ENCODE data around the gene TBC1D13. TPM values are rescaled to one million over a fixed set of nuclear protein-coding genes. Genes with fewer than 3 reads are reported as not detected.

Gene TBC1D13
- total and polyA plus RNA-seq, 2 of the 13 experiments (the other 11 are each of a cell fraction or from before 2014, with no cell fraction given) = 17.9 to 19.7 TPM

GRCh38 chr9:128771745-128772519 is 15.1 kb upstream of the TBC1D13 start, which contains the start of gene ZER1 (continued):
- no peak for TF ChIP-seq ZBTB43 (CRISPR knock-in tag; conservative IDR thresholded peaks at IDR 0.05)
- TF ChIP-seq JUNB (CRISPR knock-in tag; IDR thresholded peaks at IDR 0.05; ENCODE audit: borderline replicate concordance) = no peak
- TF ChIP-seq RAD51 (IDR thresholded peaks at IDR 0.05; ENCODE audit: borderline replicate concordance) = no peak
- TF ChIP-seq ZFP91 (CRISPR knock-in tag; IDR thresholded peaks at IDR 0.05; ENCODE audit: borderline replicate concordance) = peak; percentile 93
- TF ChIP-seq ARID2 (CRISPR knock-in tag; IDR thresholded peaks at IDR 0.05; ENCODE audit: borderline replicate concordance) = no peak; the same call in 1 of the 2 replicates
- TF ChIP-seq HMGA1 (CRISPR knock-in tag; conservative IDR thresholded peaks at IDR 0.05) = no peak
- peak; percentile 80; the same call in 1 of the 2 replicates for TF ChIP-seq ZFP36L1 (CRISPR knock-in tag; IDR thresholded peaks at IDR 0.05)
- 0 out of 2 replicates have a peak, but pooled peaks have one; percentile 33 for TF ChIP-seq ZNF646 (CRISPR knock-in tag; IDR thresholded peaks at IDR 0.05)
- no peak for TF ChIP-seq ZNF644 (CRISPR knock-in tag; IDR thresholded peaks at IDR 0.05; ENCODE audit: low read depth)
- no peak; the same call in 1 of the 2 replicates for TF ChIP-seq NFYB (CRISPR knock-in tag; IDR thresholded peaks at IDR 0.05)
- TF ChIP-seq ZNF33B (CRISPR knock-in tag; IDR thresholded peaks at IDR 0.05) = peak; percentile 94; the same call in 1 of the 2 replicates
- no peak for TF ChIP-seq ZSCAN12 (CRISPR knock-in tag; IDR thresholded peaks at IDR 0.05)
- TF ChIP-seq RFX5 (IDR thresholded peaks at IDR 0.05; ENCODE audit: low read depth, low read length) = peak; percentile 79
- peak; percentile 49; the same call in 1 of the 2 replicates for TF ChIP-seq ZNF556 (CRISPR knock-in tag; IDR thresholded peaks at IDR 0.05; ENCODE audit: borderline replicate concordance)
- TF ChIP-seq ZNF605 (CRISPR knock-in tag; IDR thresholded peaks at IDR 0.05) = peak; percentile 80; the same call in 1 of the 2 replicates
- TF ChIP-seq ZNF766 (CRISPR knock-in tag; IDR thresholded peaks at IDR 0.05; ENCODE audit: borderline replicate concordance) = no peak
- peak; percentile 37; the same call in 1 of the 2 replicates for TF ChIP-seq HNF4A (CRISPR knock-in tag; IDR thresholded peaks at IDR 0.05)
- peak; percentile 86 for TF ChIP-seq SP4 (CRISPR knock-in tag; IDR thresholded peaks at IDR 0.05)
- TF ChIP-seq AHR (CRISPR knock-in tag; IDR thresholded peaks at IDR 0.05) = 0 out of 2 replicates have a peak, but pooled peaks have one; percentile 63
- TF ChIP-seq PCBP2 (optimal IDR thresholded peaks at IDR 0.05; ENCODE audit: low read depth, low read length, poor library complexity, severe bottlenecking) = no peak
- TF ChIP-seq HIVEP1 (CRISPR knock-in tag; IDR thresholded peaks at IDR 0.05) = peak; percentile 84
